HepG2 (cell line): ENCODE data around the gene LRRC45. TPM values are rescaled to one million over a fixed set of nuclear protein-coding genes. Genes with fewer than 3 reads are reported as not detected.

Source experiments
- SOX6 ChIP-seq, 2 experiments: fragments of 450-650 bp in 1 of 2; sonication (generic) in 1 of 2; formaldehyde crosslinking in 1 of 2; IDR thresholded peaks; 2 replicates each; pipeline versions ENCODE4 v1.4.0 to v1.6.1; 2017 to 2020; ENCODE audit warnings: antibody characterized with exemption in 1 of 2, mild to moderate bottlenecking in 1 of 2, missing genetic modification reagents in 1 of 2
- SP2 ChIP-seq: sonication (generic); formaldehyde crosslinking; IDR thresholded peaks from 2 replicates; pipeline ENCODE4 v1.5.1; 2020; ENCODE audit warnings: mild to moderate bottlenecking, missing genetic modification reagents
- TEAD2 ChIP-seq: sonication (generic); formaldehyde crosslinking; IDR thresholded peaks from 2 replicates; pipeline ENCODE4 v1.9.0; 2021; ENCODE audit warnings: missing genetic modification reagents
- TOPORS ChIP-seq: sonication (generic); formaldehyde crosslinking; IDR thresholded peaks from 2 replicates; pipeline ENCODE4 v1.8.0; 2023; ENCODE audit warnings: mild to moderate bottlenecking, missing genetic modification reagents
- ZNF24 ChIP-seq: fragments of 450-650 bp; IDR thresholded peaks from 2 replicates; pipeline ENCODE4 v1.6.1; 2017; ENCODE audit warnings: antibody characterized with exemption, mild to moderate bottlenecking
- ZNF3 ChIP-seq: IDR thresholded peaks from 2 replicates; pipeline ENCODE4 v1.7.0; 2017; ENCODE audit warnings: inconsistent platforms
- ZNF343 ChIP-seq: sonication (generic); formaldehyde crosslinking; IDR thresholded peaks from 2 replicates; pipeline ENCODE4 v1.4.0; 2020; ENCODE audit warnings: mild to moderate bottlenecking, missing genetic modification reagents
- ZNF672 ChIP-seq: sonication (generic); formaldehyde crosslinking; IDR thresholded peaks from 2 replicates; pipeline ENCODE4 v1.8.1; 2022; ENCODE audit warnings: missing genetic modification reagents
- ZSCAN12 ChIP-seq: sonication (generic); formaldehyde crosslinking; IDR thresholded peaks from 2 replicates; pipeline ENCODE4 v1.9.0; 2021; ENCODE audit warnings: mild to moderate bottlenecking, missing genetic modification reagents
- polyA plus RNA-seq, 8 experiments: library from polyadenylated mRNA; depleted of rRNA in 3 of 8; stranded (reverse) in 7 of 8; unstranded in 1 of 8; fragments of >200 nt; fragmentation: Illumina TruSeq in 4 of 8; extraction: Trizol in 4 of 8; gene quantifications; 2 replicates each; pipeline versions ENCODE4 v1.2.1 to v1.2.3, GENCODE V29; 2011 to 2016; ENCODE audit warnings: low read depth in 4 of 8, missing spikeins in 1 of 8, mixed read lengths in 1 of 8; ENCODE audit not compliant: insufficient read depth in 1 of 8
- total RNA-seq, 5 experiments: library from RNA; depleted of rRNA; stranded (reverse); fragments of >200 nt; fragmentation: Illumina TruSeq; extraction: Trizol; gene quantifications; 2 replicates each; pipeline ENCODE4 v1.2.3, GENCODE V29; 2016; ENCODE audit warnings: low read depth in 1 of 5
- TF ChIP-seq, protein P1 (sequence below): IDR thresholded peaks from 2 replicates; pipeline ENCODE4 v1.6.1; 2016; ENCODE audit warnings: low read depth, missing genetic modification reagents, missing compliant biosample characterization
- TF ChIP-seq, protein P2 (sequence below), 2 experiments: fragments of 450-650 bp in 1 of 2; sonication (generic) in 1 of 2; formaldehyde crosslinking in 1 of 2; IDR thresholded peaks; 2 replicates each; pipeline versions ENCODE4 v1.6.1 to v1.8.0; 2016 to 2022; ENCODE audit warnings: antibody characterized with exemption in 1 of 2, mild to moderate bottlenecking in 1 of 2, missing genetic modification reagents in 1 of 2
- TF ChIP-seq, protein P3 (sequence below): sonication (generic); formaldehyde crosslinking; IDR thresholded peaks from 2 replicates; pipeline ENCODE4 v1.5.1; 2020; ENCODE audit warnings: mild to moderate bottlenecking, moderate library complexity, missing genetic modification reagents

The LRRC45 gene
- total and polyA plus RNA-seq, 2 of the 13 experiments (the other 11 are each of a cell fraction or from before 2014, with no cell fraction given), result 11.6 to 48.1 TPM

DNA sequence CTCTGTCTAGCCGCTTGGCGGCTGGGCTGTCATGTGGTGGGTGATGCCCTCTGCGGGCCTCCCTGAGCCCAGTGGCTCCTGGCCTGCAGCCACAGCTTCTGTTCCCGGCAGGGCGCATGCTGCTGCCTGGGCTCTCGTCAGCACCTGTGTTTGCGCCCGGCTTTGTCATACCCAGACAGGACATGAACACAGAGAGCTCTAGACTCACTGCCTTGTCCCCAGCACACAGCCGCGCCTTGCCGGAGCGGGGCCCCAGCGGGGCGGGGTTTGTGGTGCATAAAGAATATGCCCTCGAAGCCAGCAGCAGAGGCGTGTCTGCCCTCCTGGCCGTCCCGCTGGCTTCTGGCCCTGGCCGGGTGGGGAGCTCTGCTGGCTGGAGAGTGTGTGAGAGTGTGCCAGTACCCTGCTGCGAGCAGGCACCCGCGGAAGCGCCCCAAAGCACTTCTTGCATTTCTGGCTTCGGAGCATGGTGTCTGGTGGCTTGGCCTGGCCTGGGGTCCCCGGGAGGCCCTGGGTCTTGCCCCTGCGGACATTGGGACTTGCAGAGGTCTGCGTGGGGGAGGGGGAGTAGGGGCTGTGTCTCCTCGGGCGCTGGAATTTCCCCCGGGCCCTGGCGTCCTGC lies 31.3 kb upstream of the LRRC45 start (continued):
- TF ChIP-seq, protein P1, sequence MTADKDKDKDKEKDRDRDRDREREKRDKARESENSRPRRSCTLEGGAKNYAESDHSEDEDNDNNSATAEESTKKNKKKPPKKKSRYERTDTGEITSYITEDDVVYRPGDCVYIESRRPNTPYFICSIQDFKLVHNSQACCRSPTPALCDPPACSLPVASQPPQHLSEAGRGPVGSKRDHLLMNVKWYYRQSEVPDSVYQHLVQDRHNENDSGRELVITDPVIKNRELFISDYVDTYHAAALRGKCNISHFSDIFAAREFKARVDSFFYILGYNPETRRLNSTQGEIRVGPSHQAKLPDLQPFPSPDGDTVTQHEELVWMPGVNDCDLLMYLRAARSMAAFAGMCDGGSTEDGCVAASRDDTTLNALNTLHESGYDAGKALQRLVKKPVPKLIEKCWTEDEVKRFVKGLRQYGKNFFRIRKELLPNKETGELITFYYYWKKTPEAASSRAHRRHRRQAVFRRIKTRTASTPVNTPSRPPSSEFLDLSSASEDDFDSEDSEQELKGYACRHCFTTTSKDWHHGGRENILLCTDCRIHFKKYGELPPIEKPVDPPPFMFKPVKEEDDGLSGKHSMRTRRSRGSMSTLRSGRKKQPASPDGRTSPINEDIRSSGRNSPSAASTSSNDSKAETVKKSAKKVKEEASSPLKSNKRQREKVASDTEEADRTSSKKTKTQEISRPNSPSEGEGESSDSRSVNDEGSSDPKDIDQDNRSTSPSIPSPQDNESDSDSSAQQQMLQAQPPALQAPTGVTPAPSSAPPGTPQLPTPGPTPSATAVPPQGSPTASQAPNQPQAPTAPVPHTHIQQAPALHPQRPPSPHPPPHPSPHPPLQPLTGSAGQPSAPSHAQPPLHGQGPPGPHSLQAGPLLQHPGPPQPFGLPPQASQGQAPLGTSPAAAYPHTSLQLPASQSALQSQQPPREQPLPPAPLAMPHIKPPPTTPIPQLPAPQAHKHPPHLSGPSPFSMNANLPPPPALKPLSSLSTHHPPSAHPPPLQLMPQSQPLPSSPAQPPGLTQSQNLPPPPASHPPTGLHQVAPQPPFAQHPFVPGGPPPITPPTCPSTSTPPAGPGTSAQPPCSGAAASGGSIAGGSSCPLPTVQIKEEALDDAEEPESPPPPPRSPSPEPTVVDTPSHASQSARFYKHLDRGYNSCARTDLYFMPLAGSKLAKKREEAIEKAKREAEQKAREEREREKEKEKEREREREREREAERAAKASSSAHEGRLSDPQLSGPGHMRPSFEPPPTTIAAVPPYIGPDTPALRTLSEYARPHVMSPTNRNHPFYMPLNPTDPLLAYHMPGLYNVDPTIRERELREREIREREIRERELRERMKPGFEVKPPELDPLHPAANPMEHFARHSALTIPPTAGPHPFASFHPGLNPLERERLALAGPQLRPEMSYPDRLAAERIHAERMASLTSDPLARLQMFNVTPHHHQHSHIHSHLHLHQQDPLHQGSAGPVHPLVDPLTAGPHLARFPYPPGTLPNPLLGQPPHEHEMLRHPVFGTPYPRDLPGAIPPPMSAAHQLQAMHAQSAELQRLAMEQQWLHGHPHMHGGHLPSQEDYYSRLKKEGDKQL (CRISPR knock-in tag), result peak; percentile 65; the same call in 1 of the 2 replicates
- peak; percentile 92; the same call in 1 of the 2 replicates for TF ChIP-seq TOPORS (CRISPR knock-in tag)
- 0 out of 2 replicates have a peak, but pooled peaks have one; percentile 65 for TF ChIP-seq ZNF672
- TF ChIP-seq, protein P2, sequence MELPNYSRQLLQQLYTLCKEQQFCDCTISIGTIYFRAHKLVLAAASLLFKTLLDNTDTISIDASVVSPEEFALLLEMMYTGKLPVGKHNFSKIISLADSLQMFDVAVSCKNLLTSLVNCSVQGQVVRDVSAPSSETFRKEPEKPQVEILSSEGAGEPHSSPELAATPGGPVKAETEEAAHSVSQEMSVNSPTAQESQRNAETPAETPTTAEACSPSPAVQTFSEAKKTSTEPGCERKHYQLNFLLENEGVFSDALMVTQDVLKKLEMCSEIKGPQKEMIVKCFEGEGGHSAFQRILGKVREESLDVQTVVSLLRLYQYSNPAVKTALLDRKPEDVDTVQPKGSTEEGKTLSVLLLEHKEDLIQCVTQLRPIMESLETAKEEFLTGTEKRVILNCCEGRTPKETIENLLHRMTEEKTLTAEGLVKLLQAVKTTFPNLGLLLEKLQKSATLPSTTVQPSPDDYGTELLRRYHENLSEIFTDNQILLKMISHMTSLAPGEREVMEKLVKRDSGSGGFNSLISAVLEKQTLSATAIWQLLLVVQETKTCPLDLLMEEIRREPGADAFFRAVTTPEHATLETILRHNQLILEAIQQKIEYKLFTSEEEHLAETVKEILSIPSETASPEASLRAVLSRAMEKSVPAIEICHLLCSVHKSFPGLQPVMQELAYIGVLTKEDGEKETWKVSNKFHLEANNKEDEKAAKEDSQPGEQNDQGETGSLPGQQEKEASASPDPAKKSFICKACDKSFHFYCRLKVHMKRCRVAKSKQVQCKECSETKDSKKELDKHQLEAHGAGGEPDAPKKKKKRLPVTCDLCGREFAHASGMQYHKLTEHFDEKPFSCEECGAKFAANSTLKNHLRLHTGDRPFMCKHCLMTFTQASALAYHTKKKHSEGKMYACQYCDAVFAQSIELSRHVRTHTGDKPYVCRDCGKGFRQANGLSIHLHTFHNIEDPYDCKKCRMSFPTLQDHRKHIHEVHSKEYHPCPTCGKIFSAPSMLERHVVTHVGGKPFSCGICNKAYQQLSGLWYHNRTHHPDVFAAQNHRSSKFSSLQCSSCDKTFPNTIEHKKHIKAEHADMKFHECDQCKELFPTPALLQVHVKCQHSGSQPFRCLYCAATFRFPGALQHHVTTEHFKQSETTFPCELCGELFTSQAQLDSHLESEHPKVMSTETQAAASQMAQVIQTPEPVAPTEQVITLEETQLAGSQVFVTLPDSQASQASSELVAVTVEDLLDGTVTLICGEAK (IDR thresholded peaks at IDR 0.05), result no peak
- TF ChIP-seq, protein P2 (CRISPR knock-in tag; IDR thresholded peaks at IDR 0.05), result peak; percentile 93
- 0 out of 2 replicates have a peak, but pooled peaks have one; percentile 78 for TF ChIP-seq TEAD2 (CRISPR knock-in tag)
- TF ChIP-seq ZNF24, result no peak
- TF ChIP-seq SP2 (CRISPR knock-in tag), result no peak
- TF ChIP-seq ZSCAN12 (CRISPR knock-in tag), result peak; percentile 97
- TF ChIP-seq, protein P3, sequence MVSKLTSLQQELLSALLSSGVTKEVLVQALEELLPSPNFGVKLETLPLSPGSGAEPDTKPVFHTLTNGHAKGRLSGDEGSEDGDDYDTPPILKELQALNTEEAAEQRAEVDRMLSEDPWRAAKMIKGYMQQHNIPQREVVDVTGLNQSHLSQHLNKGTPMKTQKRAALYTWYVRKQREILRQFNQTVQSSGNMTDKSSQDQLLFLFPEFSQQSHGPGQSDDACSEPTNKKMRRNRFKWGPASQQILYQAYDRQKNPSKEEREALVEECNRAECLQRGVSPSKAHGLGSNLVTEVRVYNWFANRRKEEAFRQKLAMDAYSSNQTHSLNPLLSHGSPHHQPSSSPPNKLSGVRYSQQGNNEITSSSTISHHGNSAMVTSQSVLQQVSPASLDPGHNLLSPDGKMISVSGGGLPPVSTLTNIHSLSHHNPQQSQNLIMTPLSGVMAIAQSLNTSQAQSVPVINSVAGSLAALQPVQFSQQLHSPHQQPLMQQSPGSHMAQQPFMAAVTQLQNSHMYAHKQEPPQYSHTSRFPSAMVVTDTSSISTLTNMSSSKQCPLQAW (CRISPR knock-in tag), result peak; percentile 59
- peak; percentile 66; the same call in 1 of the 2 replicates for TF ChIP-seq ZNF343
- no peak for TF ChIP-seq SOX6 (IDR thresholded peaks at IDR 0.05)
- peak; percentile 65 for TF ChIP-seq SOX6 (CRISPR knock-in tag; IDR thresholded peaks at IDR 0.05)
- TF ChIP-seq ZNF3 (CRISPR knock-in tag), result no peak; the same call in 1 of the 2 replicates
